Occipital lobe (tissue), 2 donors: Measurements from ENCODE around the gene NDST1. TPM values are rescaled to one million over a fixed set of nuclear protein-coding genes. Genes with fewer than 3 reads are reported as not detected.
"Not testable (repeated sequence)": the region's sequence is repeated elsewhere in the genome, so short reads cannot be mapped to it uniquely, and the experiment has no call there.

Experiments
- DNase-seq: peaks from one replicate; lab custom pipeline; 2025; lab: John Stamatoyannopoulos, UW
- total RNA-seq: library from RNA; depleted of rRNA; stranded (reverse); fragments of >200 nt; gene quantifications from one replicate; pipeline ENCODE4 v1.2.3, GENCODE V29; 2014

The NDST1 gene
- 23.1 TPM for total RNA-seq

GRCh38 chr5:150507474-150508276 lies at the start of gene NDST1:
Gene NDST1 (plus strand): TSS chr5:150508131. CDS start chr5:150521255, 13,124 bp downstream.
- DNase-seq: no peak

- peak; percentile 41 for DNase-seq
Measured at GRCh38 chr5:150458802-150459557, 49.0 kb upstream of the NDST1 start.

- no peak for DNase-seq
Measured at GRCh38 chr5:150460781-150461180, 47.1 kb upstream of the NDST1 start.

- no peak for DNase-seq
Measured at GRCh38 chr5:150461231-150461630, 46.7 kb upstream of the NDST1 start.

GRCh38 chr5:150464554-150465012 lies 43.3 kb upstream of the NDST1 start:
- no peak for DNase-seq

GRCh38 chr5:150465927-150466326 lies 42.0 kb upstream of the NDST1 start:
- no peak for DNase-seq

- no peak for DNase-seq
Measured at GRCh38 chr5:150468206-150468605, 39.7 kb upstream of the NDST1 start.

GRCh38 chr5:150469718-150470469 lies 38.0 kb upstream of the NDST1 start:
- no peak for DNase-seq

- DNase-seq: no peak
Measured at GRCh38 chr5:150473673-150474358, 34.1 kb upstream of the NDST1 start.

- not testable (repeated sequence) for DNase-seq
Measured at GRCh38 chr5:150476568-150476967, 31.4 kb upstream of the NDST1 start.

- DNase-seq: no peak
Measured at GRCh38 chr5:150479416-150479815, 28.5 kb upstream of the NDST1 start.

GRCh38 chr5:150481708-150481965 lies 26.3 kb upstream of the NDST1 start:
- DNase-seq: no peak

- no peak for DNase-seq
Measured at GRCh38 chr5:150481972-150482406, 25.9 kb upstream of the NDST1 start.

GRCh38 chr5:150484964-150485692 lies 22.8 kb upstream of the NDST1 start:
- DNase-seq: no peak

- DNase-seq: peak; percentile 31
Measured at GRCh38 chr5:150485693-150486401, 22.1 kb upstream of the NDST1 start.

GRCh38 chr5:150486402-150487198 lies 21.3 kb upstream of the NDST1 start:
- no peak for DNase-seq

GRCh38 chr5:150487199-150488061 lies 20.5 kb upstream of the NDST1 start:
- DNase-seq: no peak
